Measurements from ENCODE around the gene MAP3K10.

The MAP3K10 gene

DNA sequence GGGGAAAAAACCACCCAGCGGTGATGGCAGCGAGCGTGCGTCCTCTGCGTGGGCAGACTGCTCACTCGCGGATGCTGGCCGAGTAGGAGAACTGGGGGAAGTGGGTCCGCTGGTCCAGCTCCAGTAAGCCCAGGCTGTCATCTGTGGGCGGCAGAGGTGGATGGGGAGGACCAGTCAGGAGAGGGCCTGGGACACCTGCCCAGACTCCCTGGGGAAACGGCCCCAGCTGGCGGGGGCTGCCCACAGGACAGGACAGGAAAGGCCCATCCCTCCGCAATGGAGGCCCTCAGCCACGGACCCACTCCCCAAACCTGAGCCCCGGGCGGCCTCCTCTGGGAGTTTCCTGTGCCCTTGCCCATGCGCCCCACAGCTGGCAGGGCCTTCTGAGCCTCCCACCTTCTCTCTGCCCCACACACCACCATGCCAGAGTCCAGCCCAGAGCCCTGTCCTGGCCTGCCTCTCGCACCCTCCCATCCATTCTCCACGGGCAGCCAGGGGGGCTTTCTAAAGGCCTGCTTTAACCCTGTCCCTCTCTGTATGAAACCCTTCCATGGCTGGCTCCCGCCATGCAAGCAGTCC, 42.7 kb downstream of the MAP3K10 start:
- DNase-seq (ENCODE audit: low read depth): no peak

- DNase-seq (ENCODE audit: low read depth): no peak
These were observed 43.4 kb downstream of the MAP3K10 start for GRCh38 chr19:40234429-40235237.

GRCh38 chr19:40235238-40236025, 44.2 kb downstream of the MAP3K10 start:
- no peak for DNase-seq (ENCODE audit: low read depth)

DNA sequence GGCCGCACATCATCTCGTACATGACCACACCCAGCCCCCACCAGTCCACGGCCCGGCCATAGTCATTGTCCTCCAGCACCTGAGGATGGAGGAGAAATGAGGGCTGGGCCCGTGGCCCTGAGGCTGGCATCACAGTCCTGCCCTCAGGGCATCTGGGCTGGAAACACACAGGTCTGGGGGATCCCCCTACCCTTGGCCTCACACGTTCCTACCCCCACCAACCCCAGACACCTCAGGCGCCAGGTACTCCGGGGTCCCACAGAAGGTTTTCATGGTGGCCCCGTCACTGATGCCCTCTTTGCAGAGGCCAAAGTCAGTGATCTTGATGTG, 44.8 kb downstream of the MAP3K10 start:
- DNase-seq (ENCODE audit: low read depth): no peak

DNA sequence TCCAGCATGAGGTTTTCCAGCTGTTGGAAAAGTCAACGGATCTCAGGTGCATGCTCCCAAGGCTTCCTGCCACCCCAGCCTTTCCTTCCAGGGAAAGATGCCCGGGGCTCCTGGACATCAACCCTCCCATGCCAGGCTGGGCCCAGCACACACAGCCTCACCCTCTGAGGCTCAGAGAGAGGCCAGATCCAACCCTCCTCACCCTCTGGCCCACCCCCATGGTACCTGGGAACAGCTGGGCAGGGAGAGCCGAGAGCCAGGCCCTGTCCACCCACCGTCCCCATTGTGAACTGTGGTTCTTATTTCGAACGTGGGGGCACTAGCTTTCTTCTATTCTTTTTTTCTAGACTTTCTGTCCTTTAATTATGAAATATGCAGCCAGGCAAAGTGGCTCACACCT, 45.1 kb downstream of the MAP3K10 start:
- no peak for DNase-seq (ENCODE audit: low read depth)

DNA sequence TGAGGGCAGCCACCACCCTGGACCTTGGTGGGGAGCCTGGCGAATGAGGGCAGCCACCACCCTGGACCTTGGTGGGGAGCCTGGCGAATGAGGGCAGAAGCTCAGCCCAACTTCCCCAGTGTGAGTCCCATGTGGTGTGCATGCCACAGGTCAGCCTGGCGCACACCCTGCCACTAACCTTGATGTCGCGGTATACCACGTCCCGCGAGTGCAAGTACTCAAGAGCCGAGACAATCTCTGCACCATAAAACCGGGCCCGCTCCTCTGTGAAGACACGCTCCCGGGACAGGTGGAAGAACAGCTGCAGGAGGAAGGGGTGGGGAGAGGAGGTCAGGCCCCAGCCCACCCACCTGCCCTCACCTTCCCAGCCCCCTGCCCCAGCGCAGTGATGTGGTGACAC, 46.6 kb downstream of the MAP3K10 start:
- DNase-seq (ENCODE audit: low read depth): no peak

DNA sequence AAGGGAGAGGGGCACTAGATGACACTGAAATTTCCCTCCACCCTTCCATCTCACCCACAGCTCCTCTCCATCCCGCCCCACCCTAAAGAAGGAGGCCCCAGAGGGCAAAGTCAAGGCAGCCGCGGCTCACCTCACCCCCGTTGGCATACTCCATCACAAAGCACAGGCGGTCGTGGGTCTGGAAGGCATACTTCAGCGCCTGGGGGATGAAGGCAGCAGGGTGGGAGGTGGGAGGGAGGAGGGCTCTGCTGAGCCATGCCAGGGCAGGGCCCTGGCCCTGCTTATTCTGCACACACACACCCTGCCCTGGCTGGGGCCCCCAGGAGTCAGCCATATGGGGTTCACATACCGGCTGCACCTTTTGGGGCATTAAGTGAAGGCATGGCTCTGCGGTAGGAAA, 47.5 kb downstream of the MAP3K10 start:
- no peak for DNase-seq (ENCODE audit: low read depth)

GRCh38 chr19:40239415-40240226, 48.4 kb downstream of the MAP3K10 start:
- no peak for DNase-seq (ENCODE audit: low read depth)

DNA sequence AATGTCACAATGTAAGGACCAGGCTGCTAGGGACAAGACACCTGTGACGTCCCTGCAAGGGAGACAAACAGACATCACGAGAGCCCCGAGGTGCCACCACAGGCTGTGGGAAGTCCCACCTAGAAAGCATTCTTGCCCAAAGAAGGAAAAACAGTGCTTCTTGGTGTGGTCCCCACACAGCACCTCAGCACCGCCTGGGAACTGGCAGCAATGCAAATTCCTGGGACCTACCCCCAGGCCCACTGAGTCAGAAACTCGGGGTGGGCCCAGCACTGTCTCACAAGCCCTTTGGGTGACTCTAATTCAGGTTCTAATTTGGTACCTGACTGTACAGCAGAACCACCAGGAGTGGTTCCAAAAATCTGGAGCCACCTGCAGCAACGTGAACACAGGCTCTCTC, 49.1 kb downstream of the MAP3K10 start:
- no peak for DNase-seq (ENCODE audit: low read depth)

DNA sequence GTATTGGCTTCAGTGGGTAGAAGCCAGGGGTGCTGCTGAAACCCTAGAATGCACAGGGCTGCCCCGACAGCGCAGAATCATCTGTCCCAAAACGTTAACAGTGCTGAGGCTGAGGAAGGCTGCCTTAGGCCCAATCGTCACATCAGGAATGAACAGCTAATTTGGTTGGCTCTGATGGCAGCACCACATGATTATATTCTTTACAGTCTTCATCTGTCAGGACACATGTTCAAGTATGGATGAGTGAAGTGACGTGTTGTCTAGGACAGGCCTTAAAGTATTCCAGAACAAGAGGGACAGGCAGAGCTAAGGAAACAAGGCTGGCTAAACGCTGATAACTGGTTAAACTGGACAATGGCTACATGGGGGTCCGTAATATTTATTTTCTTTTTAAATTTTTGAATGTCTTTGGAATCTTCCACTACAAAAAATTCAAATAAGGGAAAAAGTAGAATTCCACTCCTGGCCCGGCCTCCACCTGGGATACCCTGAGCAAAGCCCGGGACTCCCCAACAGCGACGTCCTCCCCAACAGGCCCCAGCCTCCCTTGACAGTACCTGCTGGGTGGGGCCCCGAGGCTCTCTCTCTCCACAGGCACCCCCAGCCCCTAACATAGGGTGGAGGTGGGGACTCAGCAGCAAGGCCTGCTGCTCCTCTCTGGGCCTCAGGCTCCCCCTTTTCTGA, 50.0 kb downstream of the MAP3K10 start:
- no peak for DNase-seq (ENCODE audit: low read depth)

- DNase-seq (ENCODE audit: low read depth): no peak
These were observed 50.7 kb downstream of the MAP3K10 start for GRCh38 chr19:40241809-40242384.

DNA sequence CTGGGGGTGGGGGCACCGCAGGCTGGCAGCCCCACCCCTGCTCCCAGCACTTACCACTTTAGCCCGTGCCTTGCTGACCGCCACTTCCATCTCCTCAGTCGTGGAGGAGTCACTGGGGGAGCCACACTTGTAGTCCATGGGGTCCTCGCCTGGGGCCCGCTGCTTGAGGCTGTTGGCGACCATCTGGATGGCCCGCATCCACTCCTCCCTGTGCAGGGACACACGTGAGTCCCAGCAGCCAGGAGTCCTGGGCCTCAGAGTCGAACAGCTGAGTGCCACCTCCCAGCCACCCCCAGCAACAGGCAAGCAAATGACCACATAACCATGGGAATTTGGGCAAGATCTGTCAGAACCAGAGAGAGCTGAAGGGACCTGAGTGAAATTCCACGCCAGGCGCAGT, 51.3 kb downstream of the MAP3K10 start:
- no peak for DNase-seq (ENCODE audit: low read depth)

DNA sequence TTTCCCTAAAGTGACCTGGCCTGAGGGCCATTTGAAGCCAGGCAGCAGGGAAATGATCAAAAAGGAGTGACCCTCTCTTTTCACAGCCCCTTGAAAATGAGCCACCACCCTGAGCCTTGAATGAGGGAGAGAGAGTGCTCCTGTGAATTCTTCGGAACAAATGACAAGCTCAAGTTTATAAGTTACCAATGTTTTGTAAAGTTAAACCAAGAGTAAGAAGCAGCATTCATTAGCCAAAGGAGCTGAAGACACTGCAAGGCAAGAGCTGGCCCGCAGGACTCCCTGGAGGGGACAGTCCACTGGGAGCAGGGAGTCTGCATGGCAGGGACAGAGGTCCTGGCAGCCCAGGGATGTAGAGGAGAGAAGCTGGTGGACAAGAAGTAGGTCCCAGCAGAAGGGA, 52.0 kb downstream of the MAP3K10 start:
- no peak for DNase-seq (ENCODE audit: low read depth)

- no peak for DNase-seq (ENCODE audit: low read depth)
These were observed 53.5 kb downstream of the MAP3K10 start for GRCh38 chr19:40244579-40245317.

DNA sequence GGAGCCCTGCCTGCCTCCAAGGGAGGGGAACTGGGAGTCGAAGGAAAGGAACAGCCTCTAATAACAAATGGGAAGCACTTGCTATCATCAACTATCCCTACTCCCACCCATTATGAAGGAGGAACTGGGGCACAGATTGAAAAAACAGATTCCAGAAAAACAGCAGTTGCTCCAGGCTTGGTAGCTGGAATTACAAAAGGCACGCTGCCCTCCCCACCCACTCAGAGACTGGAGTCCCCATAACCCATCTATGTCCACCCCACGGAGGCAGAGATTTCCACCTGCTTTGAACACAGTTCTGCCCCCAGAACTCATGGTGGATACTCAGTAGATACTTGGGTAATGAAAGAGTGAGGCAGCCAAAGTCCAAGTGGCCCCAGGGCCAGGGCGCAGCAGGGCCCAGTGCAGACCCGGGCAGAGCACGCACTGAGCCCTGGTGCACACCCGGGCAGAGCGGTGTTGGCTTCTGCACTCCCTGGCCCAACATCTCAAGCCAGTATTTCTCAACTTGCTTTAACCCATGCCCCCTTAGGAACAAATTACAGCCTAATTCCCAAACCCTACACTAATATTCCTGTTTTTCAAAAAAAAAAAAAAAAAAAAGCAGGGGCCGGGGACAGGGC, 54.4 kb downstream of the MAP3K10 start:
- DNase-seq (ENCODE audit: low read depth): no peak

DNA sequence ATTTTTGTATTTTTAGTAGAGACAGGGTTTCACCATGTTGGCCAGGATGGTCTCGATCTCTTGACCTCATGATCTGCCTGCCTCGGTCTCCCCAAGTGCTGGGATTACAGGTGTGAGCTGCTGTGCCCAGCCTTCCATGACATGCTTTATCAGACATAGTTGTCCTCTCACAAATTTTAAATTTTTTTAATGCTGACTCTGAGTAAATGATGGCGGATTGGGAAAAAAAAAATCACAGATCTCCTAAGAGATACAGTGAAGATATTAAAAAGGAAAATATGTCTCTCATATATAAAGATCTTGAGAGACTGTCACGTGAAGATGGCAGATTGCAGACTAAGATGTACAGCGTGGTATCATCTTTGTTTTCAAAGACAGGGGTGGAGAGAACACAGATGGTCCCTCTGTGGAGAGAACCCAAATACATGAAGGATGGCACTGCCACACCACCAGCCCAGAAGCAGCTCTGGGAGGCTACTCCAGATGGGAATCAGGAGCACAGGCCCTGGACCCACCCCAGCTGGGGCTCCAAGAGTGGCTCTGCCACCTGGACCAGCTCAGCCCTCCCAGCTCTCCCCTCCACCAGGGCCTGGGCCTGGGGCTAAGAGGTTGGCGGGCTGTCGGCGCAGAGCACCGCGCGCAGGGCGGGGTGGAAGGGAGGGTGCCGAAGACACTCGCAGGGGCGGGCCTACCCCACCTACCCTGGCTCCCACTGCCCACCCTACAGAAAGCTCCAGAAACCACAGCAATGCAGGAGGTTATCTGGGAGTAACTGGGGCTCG, 55.3 kb downstream of the MAP3K10 start:
- DNase-seq (ENCODE audit: low read depth): no peak

DNA sequence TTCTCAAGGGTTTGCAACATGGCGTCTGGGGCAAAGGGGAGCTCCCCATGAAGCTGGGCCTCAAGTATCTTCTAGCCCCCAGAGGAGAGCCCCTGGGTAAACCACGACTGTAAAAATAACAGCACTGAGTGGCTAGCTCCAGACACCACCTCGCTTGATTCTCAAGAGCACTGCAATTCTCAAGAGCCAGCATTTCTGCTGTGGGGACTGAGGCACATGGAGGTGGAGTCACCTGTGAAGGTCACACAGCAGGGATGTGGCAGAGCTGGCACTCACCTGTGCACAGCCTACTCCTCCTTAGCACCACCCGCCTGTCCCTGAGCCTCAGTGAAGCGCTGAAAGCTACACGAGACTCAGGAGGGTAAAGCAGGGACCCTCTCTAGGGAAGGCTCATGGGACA, 56.0 kb downstream of the MAP3K10 start:
- DNase-seq (ENCODE audit: low read depth): no peak

- DNase-seq (ENCODE audit: low read depth): no peak
These were observed 56.6 kb downstream of the MAP3K10 start for GRCh38 chr19:40247735-40248262.

DNA sequence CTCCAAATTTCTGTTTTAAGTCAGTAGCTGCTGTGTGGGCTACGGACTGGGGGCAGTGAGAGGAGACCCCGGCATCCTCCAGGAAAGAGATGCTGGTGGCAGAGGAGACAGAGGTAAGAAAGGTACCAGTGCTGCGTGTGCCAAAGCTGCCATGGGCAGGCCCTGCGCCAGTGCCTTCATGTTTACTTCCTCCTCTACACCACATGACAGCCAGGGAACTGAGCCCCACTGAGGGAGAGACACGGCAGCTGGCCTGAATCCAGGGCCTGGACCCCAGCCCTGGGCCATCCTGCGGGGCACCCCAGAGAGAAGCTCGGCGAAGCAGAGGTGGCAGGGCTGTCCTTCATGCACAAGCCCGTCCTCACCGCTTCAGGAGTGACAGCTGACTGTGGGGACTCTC, 58.0 kb downstream of the MAP3K10 start:
- DNase-seq (ENCODE audit: low read depth): no peak

Data from HS-27A (cell line).